WTC11 (cell line): ENCODE data around the gene VAV2. TPM values are rescaled to one million over a fixed set of nuclear protein-coding genes. Genes with fewer than 3 reads are reported as not detected.

Source experiments
- ATAC-seq: fragments of 200-7000 bp; cut with Tn5 transposase; 2 replicates; pipeline ENCODE4 v1.10.0; 2021; ENCODE audit warnings: mild to moderate bottlenecking, moderate library complexity
- CTCF ChIA-PET: fragments of 300-600 bp; sonication (Branson Sonifier 250); formaldehyde crosslinking; loops from one replicate; lab custom pipeline; 2021; ENCODE audit warnings: antibody characterized with exemption; lab: Charles Lee
- POLR2A ChIA-PET: fragments of 350-600 bp; sonication (Branson Sonifier 250); formaldehyde crosslinking; loops from one replicate; lab custom pipeline; 2021; ENCODE audit warnings: antibody characterized with exemption; lab: Charles Lee
- DNase-seq: peaks from one replicate; pipeline ENCODE4 v3.0.0; 2021; ENCODE audit warnings: low spot score
- H3K27ac Mint-ChIP-seq: 2 replicates; pipeline ENCODE4 v1.8.0; 2021; ENCODE audit warnings: mixed read lengths
- H3K27me3 Mint-ChIP-seq: 2 replicates; pipeline ENCODE4 v1.8.0; 2021; ENCODE audit warnings: low read depth, mild to moderate bottlenecking, moderate library complexity, mixed read lengths
- H3K36me3 Mint-ChIP-seq: 2 replicates; pipeline ENCODE4 v1.8.0; 2021; ENCODE audit warnings: mixed read lengths
- H3K4me1 Mint-ChIP-seq: 2 replicates; pipeline ENCODE4 v1.8.0; 2022; ENCODE audit warnings: mixed read lengths
- H3K4me3 Mint-ChIP-seq: 2 replicates; pipeline ENCODE4 v1.8.0; 2021; ENCODE audit warnings: mild to moderate bottlenecking, moderate library complexity, mixed read lengths
- H3K9me3 Mint-ChIP-seq: 2 replicates; pipeline ENCODE4 v1.8.0; 2021; ENCODE audit warnings: mixed read lengths
- ATF2 ChIP-seq: sonication (generic); formaldehyde crosslinking; IDR thresholded peaks from 2 replicates; pipeline ENCODE4 v1.8.1; 2022; ENCODE audit warnings: low read depth, missing genetic modification reagents, borderline replicate concordance
- CDX4 ChIP-seq: fragments of 250-450 bp; sonication (Bioruptor Pico); IDR thresholded peaks from 2 replicates; pipeline ENCODE4 v1.9.0; 2021; ENCODE audit warnings: moderate library complexity, mild to moderate bottlenecking, inconsistent platforms, borderline replicate concordance
- ELF4 ChIP-seq: sonication (generic); formaldehyde crosslinking; IDR thresholded peaks from 2 replicates; pipeline ENCODE4 v1.8.1; 2022; ENCODE audit warnings: low read depth, mild to moderate bottlenecking, moderate library complexity, missing genetic modification reagents
- FOXJ3 ChIP-seq: sonication (generic); formaldehyde crosslinking; IDR thresholded peaks from 2 replicates; pipeline ENCODE4 v1.9.0; 2021; ENCODE audit warnings: missing genetic modification reagents, mild to moderate bottlenecking, borderline replicate concordance
- GTF2I ChIP-seq: fragments of 250-450 bp; sonication (Bioruptor Pico); conservative IDR thresholded peaks from 2 replicates; pipeline ENCODE4 v1.4.0; 2021; ENCODE audit warnings: mild to moderate bottlenecking
- JUN ChIP-seq: sonication (generic); formaldehyde crosslinking; IDR thresholded peaks from 2 replicates; pipeline ENCODE4 v1.8.0; 2023; ENCODE audit warnings: mild to moderate bottlenecking, missing genetic modification reagents
- MYBL2 ChIP-seq: sonication (generic); formaldehyde crosslinking; IDR thresholded peaks from 2 replicates; pipeline ENCODE4 v1.8.1; 2023; ENCODE audit warnings: mild to moderate bottlenecking, moderate library complexity, missing genetic modification reagents
- NR1H2 ChIP-seq: sonication (generic); formaldehyde crosslinking; IDR thresholded peaks from 2 replicates; pipeline ENCODE4 v1.9.0; 2021; ENCODE audit warnings: mild to moderate bottlenecking, moderate library complexity, missing genetic modification reagents
- NR2C2 ChIP-seq: sonication (generic); formaldehyde crosslinking; IDR thresholded peaks from 2 replicates; pipeline ENCODE4 v1.8.0; 2022; ENCODE audit warnings: mild to moderate bottlenecking, missing genetic modification reagents
- OVOL2 ChIP-seq: fragments of 250-450 bp; sonication (Bioruptor Pico); IDR thresholded peaks from 2 replicates; pipeline ENCODE4 v1.9.0; 2021; ENCODE audit warnings: mild to moderate bottlenecking, borderline replicate concordance
- PRRX2 ChIP-seq: fragments of 250-450 bp; sonication (Bioruptor Pico); IDR thresholded peaks from 2 replicates; pipeline ENCODE4 v1.8.0; 2021; ENCODE audit warnings: mild to moderate bottlenecking
- SMAD3 ChIP-seq: sonication (generic); formaldehyde crosslinking; IDR thresholded peaks from 2 replicates; pipeline ENCODE4 v1.8.0; 2022; ENCODE audit warnings: missing genetic modification reagents, mild to moderate bottlenecking, borderline replicate concordance
- TEAD4 ChIP-seq: sonication (generic); formaldehyde crosslinking; IDR thresholded peaks from 2 replicates; pipeline ENCODE4 v1.8.0; 2022; ENCODE audit warnings: mild to moderate bottlenecking, missing genetic modification reagents
- USF2 ChIP-seq: sonication (generic); formaldehyde crosslinking; IDR thresholded peaks from 2 replicates; pipeline ENCODE4 v1.8.1; 2023; ENCODE audit warnings: mild to moderate bottlenecking, missing genetic modification reagents, moderate library complexity
- ZNF121 ChIP-seq: sonication (generic); formaldehyde crosslinking; IDR thresholded peaks from 2 replicates; pipeline ENCODE4 v1.8.0; 2023; ENCODE audit warnings: missing genetic modification reagents
- ZNF263 ChIP-seq: sonication (generic); formaldehyde crosslinking; IDR thresholded peaks from 2 replicates; pipeline ENCODE4 v1.8.1; 2022; ENCODE audit warnings: low read depth, mild to moderate bottlenecking, moderate library complexity, missing genetic modification reagents
- ZNF396 ChIP-seq: fragments of 250-450 bp; sonication (Bioruptor Pico); IDR thresholded peaks from 2 replicates; pipeline ENCODE4 v1.8.0; 2021; ENCODE audit warnings: mild to moderate bottlenecking, moderate library complexity, borderline replicate concordance
- ZNF425 ChIP-seq: fragments of 250-450 bp; sonication (Bioruptor Pico); conservative IDR thresholded peaks from 2 replicates; pipeline ENCODE4 v1.9.0; 2021; ENCODE audit warnings: mild to moderate bottlenecking
- ZNF532 ChIP-seq: fragments of 250-450 bp; sonication (Bioruptor Pico); IDR thresholded peaks from 2 replicates; pipeline ENCODE4 v1.9.0; 2021; ENCODE audit warnings: mild to moderate bottlenecking, borderline replicate concordance
- ZSCAN18 ChIP-seq: fragments of 250-450 bp; sonication (Bioruptor Pico); IDR thresholded peaks from 2 replicates; pipeline ENCODE4 v2.1.2; 2022; ENCODE audit warnings: mild to moderate bottlenecking, moderate library complexity
- total RNA-seq: library from RNA; stranded (reverse); gene quantifications from 3 replicates; pipeline ENCODE4 v1.2.3, GENCODE V29; 2021

The VAV2 gene
- total RNA-seq, 1 experiment from 2014 or later, result 39.7 TPM

GRCh38 chr9:134028076-134028475, 36.0 kb upstream of the VAV2 start:
- ChIA-PET POLR2A (interaction anchor here (0.7 kb wide), 1 partner anchor 302 kb away, joined by 3 read pairs; no protein-coding TSS in a partner anchor), CTCF (interaction anchor here (1.8 kb wide), 1 partner anchor 35 kb away, joined by 6 read pairs; no protein-coding TSS in a partner anchor)
- peak overlapping the region; percentile 33; the same call in 1 of the 2 replicates for H3K4me3 Mint-ChIP-seq
- peaks cover 10% of the 10 kb centered on the region; the same call in 1 of the 2 replicates for H3K4me1 Mint-ChIP-seq
- no peaks in the 10 kb centered on the region for H3K9me3 Mint-ChIP-seq
- H3K27ac Mint-ChIP-seq, result no peak overlapping the region
- H3K27me3 Mint-ChIP-seq, result no peaks in the 10 kb centered on the region
- TF ChIP-seq ATF2, result no peak
- TF ChIP-seq TEAD4 (CRISPR knock-in tag), result no peak
- TF ChIP-seq FOXJ3, result no peak
- ATAC-seq, result no peak
- peaks cover 14% of the 10 kb centered on the region for H3K36me3 Mint-ChIP-seq
- DNase-seq, result no peak

- ChIA-PET POLR2A (no interaction called here), CTCF (no interaction called here)
- Mint-ChIP-seq H3K36me3 (peaks cover 9% of the 10 kb centered on the region), H3K27ac (no peak overlapping the region), H3K9me3 (no peaks in the 10 kb centered on the region), H3K27me3 (no peaks in the 10 kb centered on the region), H3K4me1 (peaks cover 10% of the 10 kb centered on the region; the same call in 1 of the 2 replicates), H3K4me3 (peak overlapping the region; percentile 68; the same call in 1 of the 2 replicates)
- no peak for TF ChIP-seq ZNF121 (CRISPR knock-in tag)
- TF ChIP-seq TEAD4 (CRISPR knock-in tag), result no peak
- TF ChIP-seq ZNF263 (CRISPR knock-in tag), result no peak
- TF ChIP-seq ZNF396 (CRISPR knock-in tag), result no peak
- TF ChIP-seq ZSCAN18 (CRISPR knock-in tag), result no peak
- TF ChIP-seq CDX4 (CRISPR knock-in tag), result no peak
- TF ChIP-seq NR2C2 (CRISPR knock-in tag), result no peak
- TF ChIP-seq GTF2I, result no peak
- no peak for TF ChIP-seq USF2 (CRISPR knock-in tag)
- no peak for TF ChIP-seq MYBL2
- TF ChIP-seq ZNF425 (CRISPR knock-in tag), result no peak
- no peak for TF ChIP-seq JUN (CRISPR knock-in tag)
- no peak for TF ChIP-seq SMAD3 (CRISPR knock-in tag)
- no peak for TF ChIP-seq PRRX2
- TF ChIP-seq ZNF532 (CRISPR knock-in tag), result no peak
- no peak for TF ChIP-seq ELF4 (CRISPR knock-in tag)
- no peak for TF ChIP-seq NR1H2
- no peak for TF ChIP-seq OVOL2
- DNase-seq, result no peak
- ATAC-seq, result no peak
These were observed 35.4 kb upstream of the VAV2 start for GRCh38 chr9:134027561-134027960.
